ENCODE results near the gene OR10J4.
A peak's percentile ranks its signal among the peaks of the same experiment; 100 is the strongest.
"Not testable (repeated sequence)": the region's sequence is repeated elsewhere in the genome, so short reads cannot be mapped to it uniquely, and the experiment has no call there.

The OR10J4 gene

DNA sequence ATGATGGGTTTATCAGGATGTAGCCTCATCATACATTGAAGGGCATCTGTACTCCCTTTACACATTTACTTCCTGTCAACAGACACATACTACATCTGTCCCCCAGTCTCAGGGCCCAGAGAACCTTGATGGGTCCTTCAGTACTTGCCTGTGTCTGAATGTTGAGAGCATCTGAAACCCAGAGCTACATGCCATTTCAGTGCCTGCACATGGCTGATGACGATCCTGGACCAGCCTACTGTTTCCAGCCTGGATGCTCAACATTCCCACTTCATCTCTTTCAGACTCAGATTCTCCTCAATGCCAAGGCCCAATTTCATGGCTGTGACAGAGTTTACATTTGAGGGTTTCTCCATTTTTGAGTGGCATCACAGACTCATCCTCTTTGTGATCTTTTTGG lies at the start of gene OR10J4:
TSS of gene OR10J4 (plus strand) at position 301 of the 400 bp plus-strand sequence.
- DNase-seq, result no peak

DNA sequence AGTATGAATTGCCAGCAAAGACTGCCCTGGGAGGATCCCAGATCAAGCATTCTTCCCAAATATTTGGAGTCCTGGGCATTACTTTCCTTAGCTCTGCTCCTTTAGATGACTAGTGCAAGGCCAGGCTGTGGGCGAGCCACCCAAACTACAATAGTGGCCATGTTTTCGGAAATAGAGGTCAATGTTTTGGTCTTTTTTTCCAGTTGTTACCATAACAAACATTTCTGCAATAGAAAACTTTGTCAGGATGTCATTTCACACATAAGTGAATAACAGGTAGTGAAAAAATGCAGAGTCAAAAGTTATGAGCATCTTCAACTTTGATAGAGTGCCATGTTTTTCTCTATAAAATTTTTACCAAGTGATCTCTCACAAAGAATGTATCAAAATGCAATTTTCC lies 25.2 kb upstream of the OR10J4 start:
- DNase-seq, result no peak

DNA sequence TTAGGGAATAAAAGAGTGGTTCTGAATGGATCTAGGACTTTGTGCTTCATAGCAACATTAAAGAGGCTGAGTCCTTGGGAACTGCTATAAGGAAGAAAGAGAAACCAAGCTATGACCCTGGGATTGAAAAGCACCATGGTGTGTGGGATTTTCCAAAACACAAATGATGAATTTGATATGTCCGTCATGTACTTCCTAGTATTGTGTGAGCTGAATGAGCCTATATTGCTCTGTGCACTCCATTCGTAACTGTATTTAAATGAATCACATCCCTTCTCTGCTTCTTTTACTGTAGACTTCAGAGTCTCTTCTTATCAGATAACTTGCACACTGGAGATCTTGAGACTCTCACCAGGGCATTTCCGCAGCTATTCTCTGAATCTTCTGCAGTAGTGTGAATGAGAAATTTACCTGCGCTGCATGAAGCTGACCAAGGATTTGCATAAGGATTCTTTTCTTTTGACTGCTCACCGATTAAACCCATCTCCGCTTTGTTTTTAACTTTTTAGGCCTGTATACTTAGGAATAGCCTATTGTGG lies 23.1 kb upstream of the OR10J4 start:
- no peak for DNase-seq

DNA sequence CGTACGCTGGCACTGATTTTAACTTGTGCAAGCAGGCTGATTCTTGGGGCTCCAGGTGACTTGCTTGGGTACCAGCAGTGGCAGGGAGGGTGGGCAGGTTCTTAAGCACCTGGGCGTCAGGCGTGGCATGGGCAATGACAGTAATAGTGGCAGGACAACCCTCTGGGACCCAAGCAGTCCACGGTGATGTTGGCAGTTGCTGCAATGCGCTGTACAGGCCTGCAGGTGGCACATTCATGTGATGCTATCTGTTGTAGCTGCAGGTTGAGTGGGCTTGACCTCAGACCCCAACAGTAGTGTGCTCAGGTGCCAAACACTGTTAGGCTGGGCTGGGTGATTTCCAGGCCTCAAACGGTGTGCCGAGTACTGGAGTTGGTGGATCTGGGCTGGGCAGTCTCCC lies 10.2 kb upstream of the OR10J4 start:
- DNase-seq, result no peak

GRCh38 chr1:159428536-159428935 lies 3.5 kb upstream of the OR10J4 start:
- DNase-seq, result no peak

DNA sequence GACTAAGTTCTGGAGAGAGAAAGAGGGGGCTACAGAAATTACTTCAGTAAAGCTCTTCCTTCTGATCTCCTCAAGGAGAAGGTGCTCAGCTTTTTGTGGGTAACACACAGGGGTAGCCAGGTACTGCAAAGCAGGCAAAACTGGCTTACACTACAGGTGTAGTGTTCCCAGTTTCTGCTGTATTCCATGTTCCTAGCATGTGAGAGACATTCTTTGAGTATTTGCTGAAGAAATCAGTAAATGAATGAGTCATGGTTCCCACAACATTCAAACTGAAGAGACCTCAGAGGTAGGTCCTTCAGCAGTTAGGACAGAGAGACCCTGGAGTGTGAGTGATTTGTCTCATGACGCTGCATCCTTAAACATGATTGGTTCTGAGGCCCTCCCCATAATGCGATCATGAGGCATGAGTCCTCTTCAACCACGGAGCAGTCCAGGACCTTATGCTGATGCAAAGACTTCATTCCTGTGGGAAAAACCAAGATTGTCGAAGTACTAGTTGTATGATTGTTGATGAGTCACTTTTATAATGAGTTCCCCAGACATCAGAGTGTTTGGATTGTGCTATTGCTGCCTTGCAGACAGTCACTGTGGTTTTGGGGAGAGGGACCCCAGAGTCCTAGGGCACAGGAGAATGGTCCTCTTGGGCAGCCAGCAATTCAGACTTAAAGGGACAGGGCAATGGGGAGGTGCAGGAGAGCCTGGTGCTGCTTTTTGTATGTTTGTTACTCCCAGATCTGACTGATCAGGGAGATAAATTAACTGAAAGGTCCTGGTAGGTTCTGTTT lies 2.7 kb upstream of the OR10J4 start:
- DNase-seq, result peak; percentile 47

DNA sequence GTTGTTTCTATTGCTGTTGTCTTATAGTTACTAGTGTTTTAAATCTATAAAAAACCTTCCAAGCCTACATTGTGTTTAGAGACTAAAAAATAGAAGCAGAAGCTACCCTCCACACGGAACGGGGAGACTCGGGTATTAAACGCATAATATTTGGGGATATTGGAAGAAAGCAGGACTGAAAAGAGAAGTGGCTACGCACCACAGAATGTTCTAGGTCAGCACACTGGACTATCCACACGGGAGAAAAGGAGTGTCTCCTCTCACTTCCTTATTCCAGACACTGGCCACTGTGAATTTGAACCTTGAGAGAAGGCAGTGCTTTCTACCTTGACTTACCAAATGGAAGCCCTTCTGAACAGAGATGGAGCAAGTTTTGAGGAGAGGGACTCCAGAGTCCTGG lies 1.0 kb upstream of the OR10J4 start:
- no peak for DNase-seq

- no peak for DNase-seq
Measured at GRCh38 chr1:159436469-159436868, 4.5 kb downstream of the OR10J4 start.

- DNase-seq, result no peak
Measured at GRCh38 chr1:159439422-159439821, 7.4 kb downstream of the OR10J4 start, which contains the start of gene OR10J1. Gene OR10J1 (plus strand): TSS chr1:159439722. CDS start chr1:159439792, 70 bp downstream.

DNA sequence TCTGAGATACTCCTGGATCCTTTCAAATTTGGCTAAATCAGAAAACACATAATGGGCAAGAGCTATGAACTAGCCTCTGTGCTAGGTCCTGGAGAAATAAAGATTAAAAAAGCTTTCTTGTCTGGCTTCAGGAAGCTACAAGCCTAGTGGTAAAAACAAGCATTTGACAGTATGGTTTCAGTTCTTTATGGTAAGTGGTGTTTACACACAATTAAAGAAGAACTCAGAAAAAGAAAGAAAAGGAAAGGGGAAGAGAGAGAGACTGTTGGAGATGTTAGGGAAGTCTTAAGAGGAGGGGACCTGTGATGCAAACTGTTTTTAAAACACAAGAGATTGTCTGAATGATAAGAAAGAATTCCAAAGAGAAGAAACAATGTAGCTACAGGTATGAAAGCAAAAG lies 9.4 kb downstream of the OR10J4 start:
- no peak for DNase-seq

- DNase-seq, result no peak
Measured at GRCh38 chr1:159442428-159442827, 10.4 kb downstream of the OR10J4 start.

DNA sequence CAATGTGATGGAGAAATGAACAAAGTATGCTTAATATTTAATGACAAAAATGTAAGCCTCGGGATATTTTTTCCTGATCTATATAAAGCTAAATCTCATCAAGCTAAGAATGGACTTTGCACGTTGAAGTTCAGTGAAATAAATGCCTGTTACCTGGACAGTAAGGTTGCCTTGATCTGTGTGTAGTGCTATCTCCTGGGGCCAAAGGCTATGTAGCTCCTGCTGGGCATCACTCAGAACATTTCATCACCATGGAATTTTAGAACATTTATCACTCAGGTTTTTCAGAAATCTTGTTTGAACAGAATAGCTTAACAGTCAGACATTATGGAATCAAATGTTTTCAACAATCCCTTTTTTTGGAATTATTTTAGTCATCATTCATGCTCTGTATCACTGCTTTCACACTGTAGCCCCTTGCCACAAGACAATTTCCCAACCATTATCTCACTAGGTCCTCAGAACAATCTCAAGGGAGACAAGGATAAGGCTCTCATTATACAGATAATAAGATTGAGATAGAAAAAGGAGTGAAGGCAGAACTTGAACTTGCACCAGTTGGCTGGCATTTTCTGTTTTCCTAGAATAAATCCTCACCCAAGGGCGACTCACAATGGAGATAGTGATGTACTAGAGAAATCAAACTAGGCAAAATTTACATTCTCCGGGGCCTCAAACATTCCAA lies 11.2 kb downstream of the OR10J4 start:
- no peak for DNase-seq

- DNase-seq, result no peak
Measured at GRCh38 chr1:159444511-159444910, 12.5 kb downstream of the OR10J4 start.

DNA sequence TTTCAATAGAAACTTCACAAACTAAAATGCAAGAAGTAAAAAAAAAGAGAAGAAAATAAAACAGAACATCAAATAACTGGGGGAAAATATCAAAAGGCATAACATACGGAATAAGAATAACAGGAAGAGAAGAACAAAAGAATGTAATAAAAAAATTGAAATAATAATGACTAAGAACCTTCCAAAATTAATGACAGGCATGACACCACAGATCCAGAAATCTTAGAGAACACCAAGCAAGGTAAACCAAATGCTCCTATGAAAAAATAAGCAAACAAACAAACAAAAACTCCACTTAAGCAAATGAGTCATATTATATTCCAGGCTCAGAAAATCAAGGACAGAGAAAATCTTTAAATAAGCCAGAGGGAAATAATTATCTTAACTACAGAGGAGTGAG lies 16.2 kb downstream of the OR10J4 start:
- no peak for DNase-seq

GRCh38 chr1:159449605-159450004 lies 17.6 kb downstream of the OR10J4 start:
- not testable (repeated sequence) for DNase-seq

GRCh38 chr1:159459551-159459950 lies 27.5 kb downstream of the OR10J4 start:
- no peak for DNase-seq

GRCh38 chr1:159465191-159465603 lies 33.2 kb downstream of the OR10J4 start:
- DNase-seq, result no peak

- no peak for DNase-seq
Measured at GRCh38 chr1:159468321-159468720, 36.3 kb downstream of the OR10J4 start.

- DNase-seq, result no peak
Measured at GRCh38 chr1:159469921-159470533, 38.0 kb downstream of the OR10J4 start.

DNA sequence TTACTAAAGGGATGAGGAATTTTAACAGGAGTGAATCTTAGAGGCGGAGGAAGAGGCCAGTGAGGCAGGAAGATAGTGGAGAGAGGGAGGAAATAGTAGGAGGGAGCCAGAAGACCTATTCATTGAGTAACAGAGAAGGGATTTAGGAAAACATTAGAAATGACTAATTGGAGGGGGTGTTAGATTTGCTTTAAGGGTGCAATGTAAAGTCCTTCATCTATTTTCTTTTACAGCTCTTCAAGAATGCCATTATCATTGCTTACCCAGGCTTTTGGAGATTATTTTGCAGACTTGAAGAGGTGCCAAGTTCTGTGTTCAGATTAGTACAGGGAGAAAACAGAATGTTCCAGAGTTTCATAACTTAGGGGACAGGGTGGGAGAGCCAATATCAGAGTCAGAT lies 41.3 kb downstream of the OR10J4 start:
- DNase-seq, result no peak

DNA sequence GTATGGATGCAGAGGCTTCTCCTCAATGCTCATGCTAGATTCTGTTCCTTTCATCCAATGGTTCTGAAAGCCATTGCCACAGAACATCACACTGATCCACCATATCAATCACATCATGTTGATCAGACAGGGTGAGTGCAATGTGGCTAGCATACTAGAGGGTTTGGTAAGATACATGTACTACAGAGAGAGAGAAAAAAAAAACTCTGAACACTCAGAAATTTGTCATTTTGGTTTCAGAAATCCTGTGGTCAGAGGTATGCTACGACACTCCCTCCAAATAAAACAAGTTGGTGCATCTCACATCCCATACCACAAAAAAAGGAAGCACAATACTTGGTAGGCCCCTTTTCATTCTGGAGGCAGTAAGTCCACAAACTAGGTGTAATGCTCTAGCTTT lies 42.9 kb downstream of the OR10J4 start:
- no peak for DNase-seq

All from T1000 (cell line).